Stimulated activated CD8-positive, alpha-beta memory T cell treated with anti-CD3 and anti-CD28 coated beads, Interleukin-12 subunit alpha, Interleukin-12 subunit beta, amount 100 ng/mL, for 4 hours (primary cell): ENCODE measurements around the gene MYRF.
A peak's percentile ranks its signal among the peaks of the same experiment; 100 is the strongest.

Experiments
- DNase-seq: peaks from one replicate; pipeline ENCODE4 v3.0.0-alpha.2; 2020; ENCODE audit warnings: low read depth

The MYRF gene

DNA sequence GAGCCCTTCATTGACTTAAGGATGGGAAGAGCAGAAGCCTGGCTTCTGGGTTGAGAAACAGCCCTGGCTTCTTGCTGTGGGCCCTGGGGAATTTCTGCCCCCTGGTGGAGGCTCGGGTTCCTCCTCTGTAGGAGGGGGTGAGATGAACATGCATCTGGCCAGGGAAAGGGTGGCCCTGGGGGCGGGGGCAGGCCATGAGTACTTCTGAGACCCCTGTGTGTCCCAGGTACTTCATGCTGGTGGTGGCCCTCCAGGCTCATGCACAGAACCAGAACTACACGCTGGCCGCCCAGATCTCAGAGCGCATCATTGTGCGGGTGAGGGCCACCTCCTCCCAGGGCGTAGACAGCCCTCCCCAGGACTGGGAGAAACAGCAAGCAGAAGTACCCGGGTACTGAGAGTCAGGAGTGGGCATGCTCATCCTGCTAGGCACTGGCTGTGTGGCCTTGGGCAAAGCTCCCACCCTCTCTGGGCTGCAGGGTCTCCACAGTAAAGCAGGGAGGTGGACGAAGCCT lies 24.2 kb downstream of the MYRF start:
- no peak for DNase-seq

DNA sequence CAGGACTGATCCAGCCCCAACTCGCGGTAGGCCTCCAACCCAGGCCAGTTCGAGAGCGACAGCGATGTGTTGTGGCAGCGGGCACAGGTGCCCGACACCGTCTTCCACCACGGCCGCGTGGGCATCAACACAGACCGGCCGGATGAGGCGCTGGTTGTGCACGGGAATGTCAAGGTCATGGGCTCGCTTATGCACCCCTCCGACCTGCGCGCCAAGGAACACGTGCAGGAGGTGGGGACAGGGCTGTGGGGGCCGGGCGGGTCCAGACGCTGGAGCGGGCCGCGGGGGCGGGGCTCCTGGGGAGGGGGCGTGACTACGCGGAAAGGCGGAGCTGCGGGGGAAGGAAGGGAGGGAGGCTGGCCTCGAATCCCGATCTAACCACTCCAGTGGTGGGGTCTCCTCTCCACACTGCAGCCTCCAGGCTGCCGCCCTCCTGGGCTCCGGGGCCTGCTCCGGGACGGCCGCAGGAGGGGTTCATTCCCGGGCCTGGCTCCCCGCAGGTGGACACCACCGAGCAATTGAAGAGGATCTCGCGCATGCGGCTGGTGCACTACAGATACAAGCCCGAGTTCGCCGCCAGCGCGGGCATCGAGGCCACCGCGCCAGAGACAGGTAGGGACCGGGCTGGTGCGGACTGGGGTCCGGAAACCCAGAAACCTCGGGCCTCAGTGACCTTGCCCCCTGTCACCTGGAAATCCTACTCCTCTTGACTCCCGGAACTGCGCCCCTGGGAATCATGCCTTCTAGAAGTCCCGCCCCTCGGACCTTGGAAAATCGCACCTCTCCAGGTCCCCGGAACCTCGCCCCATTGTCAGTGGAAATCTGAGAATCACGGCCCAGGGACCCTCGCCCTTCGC lies 25.0 kb downstream of the MYRF start:
- peak; percentile 39 for DNase-seq

DNA sequence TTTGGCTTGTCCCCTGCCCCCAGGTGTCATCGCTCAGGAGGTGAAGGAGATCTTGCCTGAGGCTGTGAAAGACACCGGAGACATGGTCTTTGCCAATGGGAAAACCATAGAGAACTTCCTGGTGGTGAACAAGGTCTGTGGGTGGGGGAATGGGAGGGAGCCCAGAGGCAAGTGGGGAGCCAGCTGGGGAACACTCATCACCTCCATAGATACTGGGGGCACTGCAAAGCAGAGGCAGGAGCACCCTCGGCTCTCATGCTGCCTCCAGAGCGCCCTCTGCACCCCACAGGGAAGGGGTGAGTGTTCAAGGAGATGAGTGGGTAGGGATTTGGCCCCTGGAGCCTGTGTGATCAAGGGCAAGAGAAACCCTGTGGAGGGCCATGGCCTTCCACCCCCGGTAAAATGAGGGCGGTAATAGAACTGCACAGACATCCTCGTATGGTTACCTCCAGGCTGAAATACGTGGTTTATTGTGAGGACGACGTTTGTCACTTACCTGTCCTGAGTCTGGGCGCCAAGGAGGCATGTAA lies 26.0 kb downstream of the MYRF start:
- no peak for DNase-seq

DNA sequence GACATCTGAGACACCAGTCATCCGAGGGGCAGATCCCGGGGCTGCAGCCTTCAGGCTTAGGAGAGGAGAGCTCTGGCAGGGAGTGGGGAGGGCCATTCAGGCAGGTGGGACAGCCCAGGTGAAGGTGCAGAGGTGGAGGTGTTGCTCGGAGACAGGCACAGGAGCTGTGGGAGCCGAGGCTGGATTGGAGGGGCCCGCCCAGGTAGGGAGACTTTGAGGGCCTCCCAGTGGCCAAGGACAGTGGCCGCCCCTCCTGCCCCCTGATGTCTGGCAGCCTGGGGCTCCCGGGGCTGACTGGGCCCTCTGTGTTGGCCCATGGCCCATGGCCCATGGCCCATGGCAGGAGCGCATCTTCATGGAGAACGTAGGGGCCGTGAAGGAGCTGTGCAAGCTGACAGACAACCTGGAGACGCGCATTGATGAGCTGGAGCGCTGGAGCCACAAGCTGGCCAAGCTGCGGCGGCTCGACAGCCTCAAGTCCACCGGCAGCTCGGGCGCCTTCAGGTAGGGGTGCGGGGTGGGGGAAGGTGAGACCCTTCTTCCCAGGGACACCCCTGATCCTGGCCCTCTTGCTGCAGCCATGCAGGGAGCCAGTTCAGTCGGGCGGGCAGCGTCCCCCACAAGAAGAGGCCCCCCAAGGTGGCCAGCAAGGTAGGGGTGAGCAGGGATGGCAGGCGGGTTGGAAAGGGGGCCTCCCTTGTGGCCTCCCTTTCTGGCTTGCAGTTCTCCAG lies 26.6 kb downstream of the MYRF start:
- DNase-seq, result no peak

DNA sequence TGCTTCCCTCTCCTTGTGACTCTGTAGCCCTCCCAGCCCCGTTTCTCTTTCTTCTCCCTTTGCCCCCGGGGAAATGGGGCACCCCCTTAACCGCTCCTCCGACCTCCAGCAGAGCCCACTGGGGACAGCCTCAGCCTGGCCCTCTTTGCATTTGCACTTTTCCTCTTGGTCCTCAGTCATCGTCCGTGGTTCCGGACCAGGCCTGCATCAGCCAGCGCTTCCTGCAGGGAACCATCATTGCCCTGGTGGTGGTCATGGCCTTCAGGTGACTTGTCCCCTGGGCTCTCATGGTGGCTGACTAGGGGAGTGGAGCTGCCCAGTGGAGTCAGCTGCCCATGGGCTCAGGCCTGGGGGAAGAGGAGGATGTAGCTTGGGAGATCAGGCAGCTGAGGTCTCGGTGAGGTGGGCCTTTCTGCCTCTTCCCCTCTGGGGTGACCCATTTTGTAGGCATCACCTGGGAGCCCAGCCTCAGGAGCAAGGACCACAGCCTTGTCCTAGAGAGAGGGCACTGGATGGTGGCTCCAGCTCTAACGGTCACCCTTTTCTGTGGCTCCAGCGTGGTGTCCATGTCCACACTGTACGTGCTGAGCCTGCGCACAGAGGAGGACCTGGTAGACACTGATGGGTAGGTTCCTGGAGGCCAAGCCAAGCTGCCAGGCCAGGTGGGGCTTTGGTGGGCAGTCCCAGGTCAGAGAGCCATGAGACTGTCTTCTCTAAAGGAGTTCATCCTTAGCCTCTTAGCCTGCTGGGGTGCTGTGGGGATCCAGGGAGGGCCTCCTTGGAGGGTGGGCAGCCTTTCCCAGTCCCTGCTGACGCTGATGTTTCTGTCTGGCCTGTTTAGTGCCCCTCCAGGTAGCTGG lies 27.5 kb downstream of the MYRF start:
- no peak for DNase-seq

DNA sequence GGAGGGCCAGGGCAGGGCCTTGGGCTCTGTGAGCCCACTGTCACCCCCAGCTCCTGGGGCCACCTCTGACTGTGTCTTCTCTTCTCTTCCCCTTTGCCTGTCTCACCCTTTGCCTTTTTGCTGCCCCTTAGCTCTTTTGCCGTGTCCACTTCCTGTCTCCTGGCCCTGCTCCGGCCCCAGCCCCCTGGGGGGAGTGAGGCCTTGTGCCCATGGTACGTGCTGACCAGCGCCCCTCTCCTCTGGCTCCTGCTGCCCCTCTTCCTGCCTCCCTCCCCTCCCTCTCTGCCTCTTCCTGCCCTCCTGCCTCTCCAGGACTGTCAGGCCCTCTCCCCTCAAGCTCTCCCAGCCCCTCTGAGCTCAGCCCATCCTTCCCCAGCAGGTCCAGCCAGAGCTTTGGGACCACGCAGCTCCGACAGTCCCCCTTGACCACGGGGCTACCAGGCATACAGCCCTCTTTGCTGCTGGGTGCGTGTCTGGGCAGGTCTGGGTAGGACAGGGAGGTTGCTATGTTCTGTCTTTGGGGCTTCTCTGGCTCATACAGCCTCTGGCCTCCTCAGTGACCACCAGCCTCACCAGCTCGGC lies 28.2 kb downstream of the MYRF start:
- no peak for DNase-seq

DNA sequence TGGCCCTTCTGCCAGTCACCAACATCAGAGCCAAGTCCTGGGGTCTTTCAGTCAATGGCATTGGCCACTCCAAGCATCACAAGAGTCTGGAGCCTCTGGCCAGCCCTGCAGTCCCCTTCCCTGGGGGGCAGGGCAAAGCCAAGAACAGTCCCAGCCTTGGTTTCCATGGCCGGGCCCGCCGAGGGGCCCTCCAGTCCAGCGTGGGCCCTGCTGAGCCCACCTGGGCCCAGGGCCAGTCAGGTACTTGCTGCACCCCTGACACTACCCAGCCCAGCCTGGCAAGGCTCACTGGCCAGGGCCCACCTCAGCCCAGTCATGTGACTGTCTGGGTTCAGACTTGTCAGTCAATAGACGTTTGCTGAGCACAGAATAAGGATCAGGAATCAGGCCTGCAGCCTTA lies 29.1 kb downstream of the MYRF start:
- DNase-seq, result no peak

DNA sequence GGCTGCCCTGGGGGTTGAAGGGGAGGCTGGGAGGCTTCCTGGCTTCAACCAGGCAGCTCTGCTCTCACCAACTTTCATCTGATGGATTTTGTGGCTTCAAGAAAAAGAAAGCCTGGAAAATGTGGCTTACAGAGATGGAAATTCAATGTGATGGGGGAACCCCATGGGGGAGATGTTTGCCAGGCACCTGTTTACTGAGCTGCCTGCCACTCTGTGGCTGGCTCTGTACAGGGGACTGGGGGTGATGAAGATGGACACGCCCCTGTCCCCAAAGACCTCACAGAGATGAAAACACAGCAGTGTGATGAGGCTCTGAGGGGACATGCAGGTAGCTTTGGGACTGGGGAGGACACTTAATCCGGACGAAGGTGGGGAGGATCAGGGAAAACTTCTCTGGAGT lies 29.9 kb downstream of the MYRF start:
- DNase-seq, result no peak

DNA sequence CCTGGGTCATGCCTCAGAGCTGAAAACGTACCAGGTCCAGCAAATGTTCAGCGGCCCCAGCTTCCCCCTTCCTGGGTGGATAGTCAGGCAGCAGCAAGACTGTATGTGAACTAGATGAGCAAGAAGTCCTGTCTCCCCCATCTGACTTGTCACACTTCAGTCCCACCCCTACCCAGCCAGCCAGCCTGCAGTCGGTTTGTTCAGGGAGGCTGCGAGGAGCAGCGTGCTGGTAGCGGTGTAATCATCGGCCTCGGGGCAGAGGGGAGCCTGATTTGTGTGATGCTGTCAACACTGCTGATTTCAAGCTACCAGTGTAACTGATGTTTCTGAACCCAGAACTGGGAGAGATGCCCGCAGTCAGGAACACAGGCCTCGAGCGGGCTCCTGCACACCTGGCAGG lies 30.4 kb downstream of the MYRF start:
- DNase-seq, result no peak

DNA sequence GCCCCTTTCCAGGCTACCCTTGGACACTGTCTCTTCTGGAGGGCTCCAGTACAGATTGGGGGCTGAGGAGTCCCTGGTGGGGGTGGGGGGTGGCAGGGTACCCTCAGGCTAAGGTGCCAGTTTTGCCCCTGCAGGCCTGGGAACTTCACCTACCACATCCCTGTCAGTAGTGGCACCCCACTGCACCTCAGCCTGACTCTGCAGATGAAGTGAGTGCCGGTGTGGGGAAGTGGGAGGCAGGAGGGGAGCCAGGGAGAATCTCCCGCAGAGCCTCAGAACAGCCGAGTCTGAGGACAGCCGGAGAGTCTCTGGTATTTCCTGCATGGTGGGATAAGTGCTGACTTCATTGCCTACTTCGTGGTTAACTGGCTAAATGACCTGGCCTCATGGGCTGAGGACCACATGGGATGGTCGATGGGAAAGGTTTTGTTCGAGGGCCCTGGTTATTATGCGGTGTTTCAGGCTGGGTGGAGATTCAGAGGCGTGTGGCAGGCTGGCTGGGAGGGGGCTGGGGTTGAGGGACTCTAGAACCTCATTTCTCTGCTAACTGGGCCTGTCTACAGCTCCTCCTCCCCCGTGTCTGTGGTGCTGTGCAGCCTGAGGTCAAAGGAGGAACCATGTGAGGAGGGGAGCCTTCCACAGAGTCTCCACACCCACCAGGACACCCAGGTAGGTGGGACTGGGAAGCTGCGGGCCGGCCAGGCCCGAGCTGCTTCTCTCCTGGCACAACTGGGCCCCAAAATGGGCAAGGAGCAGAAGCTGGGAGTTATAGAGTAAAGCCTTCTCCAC lies 31.5 kb downstream of the MYRF start:
- DNase-seq, result no peak

DNA sequence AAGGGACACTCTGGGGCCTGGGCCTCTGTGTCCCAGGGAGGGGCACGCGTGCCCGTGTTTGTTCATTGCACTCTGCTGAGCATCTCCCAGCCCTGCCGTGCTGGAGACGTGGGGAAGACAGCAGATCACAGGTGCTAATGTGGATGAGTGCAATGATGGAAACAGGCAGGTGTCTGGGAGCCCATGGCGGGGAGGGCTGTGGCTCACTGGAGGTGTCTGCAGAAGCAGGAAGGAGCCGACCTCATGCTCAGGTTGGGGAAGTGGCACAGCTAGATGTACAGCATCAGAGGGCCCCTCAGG lies 32.0 kb downstream of the MYRF start:
- no peak for DNase-seq

DNA sequence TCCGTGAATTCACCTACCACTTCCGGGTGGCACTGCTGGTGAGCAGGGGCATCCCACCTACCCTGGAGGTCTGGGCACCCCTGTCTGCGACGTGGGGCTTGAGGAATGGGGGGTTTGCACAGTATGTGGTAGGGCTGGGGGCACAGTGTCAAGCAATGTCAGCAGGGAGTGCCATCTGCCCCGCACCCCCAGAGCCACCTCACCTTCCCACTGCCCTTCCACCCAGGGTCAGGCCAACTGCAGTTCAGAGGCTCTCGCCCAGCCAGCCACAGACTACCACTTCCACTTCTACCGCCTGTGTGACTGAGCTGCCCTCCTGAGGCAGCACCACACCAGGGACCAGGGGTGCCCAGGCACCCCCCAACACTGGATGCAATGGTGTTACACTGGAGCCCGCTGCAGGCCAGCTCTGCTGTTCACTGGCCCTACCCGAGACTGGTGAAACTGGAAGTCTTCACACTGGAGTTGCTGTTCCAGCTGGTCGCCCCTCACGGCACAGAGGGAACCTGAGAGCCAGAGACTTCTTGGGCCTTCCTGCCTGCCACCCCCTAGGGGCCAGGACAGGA lies 33.5 kb downstream of the MYRF start:
- DNase-seq, result no peak

DNA sequence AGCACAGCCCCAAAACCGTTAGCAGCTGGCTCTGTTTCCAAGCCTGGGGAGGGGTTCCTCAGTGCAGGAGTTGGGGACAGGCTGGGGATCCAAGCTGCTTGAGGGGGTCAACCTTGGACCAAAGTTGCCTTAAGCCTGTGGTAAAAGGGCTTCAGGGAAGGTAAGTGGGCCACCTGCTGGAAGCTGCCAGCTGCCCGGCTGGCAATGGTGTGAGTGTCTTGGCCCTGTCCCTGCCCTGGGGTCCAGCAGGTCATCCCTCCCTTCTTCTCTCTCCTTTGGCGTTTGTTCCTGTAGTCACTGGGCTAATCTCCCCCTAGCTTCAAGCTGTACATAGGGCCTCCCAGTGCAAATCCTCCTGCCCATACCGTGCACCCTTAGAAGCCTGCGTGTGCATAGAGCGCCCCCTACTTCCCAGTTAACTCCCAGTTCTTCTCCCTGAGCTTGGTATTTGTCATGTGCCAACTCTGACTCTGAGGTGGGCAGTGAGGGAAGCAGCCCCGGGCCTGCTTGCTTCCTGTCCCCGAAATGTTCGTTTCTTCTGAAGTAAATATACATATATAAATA lies 35.6 kb downstream of the MYRF start:
- DNase-seq, result no peak

DNA sequence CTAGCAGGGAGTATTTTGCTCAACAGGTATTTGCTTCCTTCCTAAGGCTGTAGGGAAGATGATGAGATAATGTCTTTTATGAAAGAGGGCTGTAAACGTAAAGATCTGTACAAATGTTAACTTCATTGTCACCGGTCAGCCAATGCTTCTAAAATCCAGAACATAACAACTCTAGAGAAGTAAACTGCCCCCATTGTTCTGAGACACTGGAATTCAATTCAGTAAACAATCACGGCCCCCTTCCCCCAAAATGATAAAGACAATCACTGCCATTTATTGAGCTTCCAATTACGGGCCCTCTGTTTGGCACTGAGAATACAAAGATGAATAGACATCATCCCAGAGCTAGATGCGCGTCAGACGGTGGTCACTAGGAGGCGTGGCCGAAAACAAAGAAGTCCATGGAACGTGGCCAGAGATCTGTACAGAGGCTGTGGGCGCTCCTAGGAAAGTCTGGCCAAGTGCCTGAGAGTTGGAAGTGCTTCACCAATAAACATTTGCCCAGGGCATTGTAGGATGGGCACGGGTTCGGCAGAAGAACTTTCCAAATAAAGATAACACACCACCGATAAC lies 39.4 kb downstream of the MYRF start:
- DNase-seq, result no peak

DNA sequence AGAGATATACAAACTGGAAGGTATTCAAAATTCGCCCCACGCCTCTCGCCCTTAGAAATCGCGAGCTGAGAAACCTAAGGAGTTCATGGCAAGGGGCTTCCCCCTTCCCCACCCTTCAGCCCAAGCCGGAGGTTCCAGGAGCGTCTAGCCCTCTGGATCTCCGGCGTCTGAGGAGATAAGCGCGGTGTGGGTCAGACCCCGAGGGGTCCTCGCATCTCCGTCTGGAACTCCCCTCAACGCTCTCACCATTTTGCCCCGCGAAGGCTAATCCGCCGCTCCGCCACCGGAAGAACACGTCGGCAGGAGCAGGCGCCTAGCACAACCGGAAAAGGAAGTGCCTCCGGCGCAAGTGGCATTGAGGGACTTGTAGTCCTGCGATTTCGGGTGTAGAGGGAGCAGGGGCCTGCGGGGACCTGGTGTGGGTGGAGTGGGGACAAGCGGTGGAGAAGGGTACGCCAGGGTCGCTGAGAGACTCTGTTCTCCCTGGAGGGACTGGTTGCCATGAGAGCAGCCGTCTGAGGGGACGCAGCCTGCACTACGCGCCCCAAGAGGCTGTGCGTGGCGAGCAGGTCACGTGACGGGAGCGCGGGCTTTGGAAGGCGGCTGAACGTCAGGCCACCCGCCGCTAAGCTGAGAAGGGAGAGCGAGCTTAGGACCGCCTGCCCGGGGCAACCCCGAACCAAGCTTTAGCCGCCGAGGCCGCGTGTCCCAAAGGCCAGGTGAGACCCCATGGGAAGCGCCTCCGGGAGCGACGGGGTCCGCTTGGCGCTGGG lies 40.1 kb downstream of the MYRF start, which contains the start of the genes FEN1 and TMEM258:
TSS of gene FEN1 (plus strand) at position 602 of the 773 bp plus-strand sequence. CDS start 2,451 bp downstream, outside the sequence.
TSS of gene TMEM258 (minus strand) at position 290 of the 773 bp plus-strand sequence. CDS start at position 249, 41 bp downstream.
- peak; percentile 75 for DNase-seq

DNA sequence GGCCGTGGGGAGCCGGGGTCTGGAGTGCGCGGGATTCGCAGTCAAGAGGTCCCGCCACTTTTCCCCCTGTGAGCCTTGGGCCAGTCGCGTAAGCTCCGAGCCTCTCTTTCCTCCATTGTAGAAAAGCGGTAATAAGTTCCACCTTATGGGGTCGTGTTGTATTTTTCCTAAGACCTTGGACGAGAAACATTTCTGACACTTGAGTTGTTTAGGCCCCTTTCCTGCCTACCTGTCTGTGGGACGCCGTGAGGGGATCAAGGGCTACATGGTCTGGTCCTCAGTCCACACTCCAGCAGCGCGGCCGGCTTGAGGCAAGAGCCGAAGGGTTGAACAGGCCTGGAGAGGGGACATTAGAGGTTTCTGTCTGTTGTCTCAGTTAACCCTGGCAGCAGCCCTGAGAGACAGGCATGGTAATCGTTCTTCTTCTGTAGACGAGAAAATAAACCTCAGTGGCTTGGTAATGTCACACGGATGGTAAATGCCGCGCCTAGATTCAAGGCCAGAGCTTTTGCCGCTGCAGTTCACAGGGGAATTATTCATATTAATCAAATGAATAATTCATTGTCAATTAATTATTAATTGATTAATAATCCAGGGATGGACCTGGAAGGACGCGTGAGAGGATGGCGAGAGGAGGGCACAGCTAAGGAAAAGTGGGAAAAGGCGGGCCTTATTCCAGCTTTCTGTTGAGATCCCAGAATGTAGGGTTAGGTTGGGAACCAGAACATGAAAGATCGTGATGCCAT lies 40.8 kb downstream of the MYRF start:
- DNase-seq, result no peak

DNA sequence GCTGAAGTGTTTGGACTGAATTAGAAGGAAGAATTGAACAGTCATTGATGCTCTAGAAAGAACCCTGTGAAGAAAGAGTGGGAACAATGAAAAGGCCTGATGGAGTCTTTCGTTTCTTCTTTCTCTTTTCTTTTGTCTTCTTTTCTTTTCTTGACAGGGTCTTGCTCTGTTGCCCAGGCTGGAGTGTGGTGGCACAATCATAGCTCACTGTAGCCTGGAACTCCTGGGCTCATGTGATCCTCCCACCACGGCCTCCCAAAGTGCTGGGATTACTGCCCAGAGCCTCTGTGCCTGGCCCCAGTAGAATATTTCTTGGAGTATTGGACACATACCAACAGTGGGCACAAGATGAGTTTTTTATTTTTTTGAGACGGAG lies 41.4 kb downstream of the MYRF start:
- no peak for DNase-seq

DNA sequence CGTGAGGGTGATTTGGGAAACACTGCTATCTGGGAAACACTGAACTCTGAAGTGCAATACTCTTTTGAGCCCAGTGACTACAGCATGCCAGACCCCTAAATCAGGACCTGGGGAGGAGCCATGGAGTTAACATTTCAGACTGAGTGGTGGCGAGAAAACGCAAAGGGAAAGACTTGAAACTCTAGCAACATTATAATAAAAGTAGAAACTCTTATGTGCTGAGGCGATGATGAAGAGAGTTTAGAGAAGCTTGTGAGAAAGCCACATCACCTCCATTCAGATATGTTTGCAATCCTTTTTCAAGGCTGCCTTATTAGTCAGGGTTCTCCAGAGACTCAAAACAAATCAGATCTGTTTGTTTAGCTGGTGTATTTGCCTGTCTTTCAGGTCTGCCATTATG lies 42.1 kb downstream of the MYRF start:
- DNase-seq, result no peak
